ENCODE data around the gene CPNE9. TPM values are rescaled to one million over a fixed set of nuclear protein-coding genes. Genes with fewer than 3 reads are reported as not detected.
"Not testable (repeated sequence)": the region's sequence is repeated elsewhere in the genome, so short reads cannot be mapped to it uniquely, and the experiment has no call there.

Gene CPNE9
- total and polyA plus RNA-seq, 2 donors (not counting 1 experiment from before 2014, with no cell fraction given): under 0.01 TPM; not detected in 1

- no peak for TF ChIP-seq CTCF (conservative IDR thresholded peaks at IDR 0.05 in 1 of 2, IDR thresholded peaks at IDR 0.05 in 1 of 2; ENCODE audit: low read depth in 1 of 2, low read length in 2 of 2)
- no peak for TF ChIP-seq EZH2 (IDR thresholded peaks at IDR 0.05; ENCODE audit: low read length, missing control alignments)
- H3K9me3 ChIP-seq (ENCODE audit: control insufficient read depth, insufficient read depth, low read depth, low read length): no peaks in the 10 kb centered on the region
- no peaks in the 10 kb centered on the region for H3K36me3 ChIP-seq (ENCODE audit: control insufficient read depth, insufficient read depth, low read length)
- no peaks in the 10 kb centered on the region for H4K20me1 ChIP-seq (ENCODE audit: control insufficient read depth, extremely low read depth, insufficient read depth, low read length)
- peaks cover 10% of the 10 kb centered on the region for H3K4me1 ChIP-seq (ENCODE audit: control insufficient read depth, extremely low read depth, insufficient read depth, low read length)
- H3K4me3 ChIP-seq (replicated peaks in 1 of 4; ENCODE audit: control extremely low read depth in 1 of 4, insufficient read depth in 1 of 4, low read depth in 3 of 4, low read length in 4 of 4): peak within 1 kb of the TSS; percentile 62 to 82 (median 70)
- H3K79me2 ChIP-seq (ENCODE audit: control insufficient read depth, insufficient read depth, low read length): peaks cover 8% of the 10 kb centered on the region
- peak within 1 kb of the TSS; percentile 46 for H3K27ac ChIP-seq (ENCODE audit: insufficient read depth, low read length)
- H3K27me3 ChIP-seq (ENCODE audit: control insufficient read depth, insufficient read depth, low read length): no peaks in the 10 kb centered on the region
- peak within 1 kb of the TSS; percentile 74 for H3K9ac ChIP-seq (ENCODE audit: insufficient read depth, low read length)
- peak; percentile 65 to 69 for DNase-seq (ENCODE audit: low read depth in 2 of 2)
- H2AFZ ChIP-seq (ENCODE audit: low read length): peak within 1 kb of the TSS; percentile 73
- peak within 1 kb of the TSS; percentile 76 for H3K4me2 ChIP-seq (ENCODE audit: extremely low read depth, insufficient read depth, low read length)
These were observed 66.0 kb downstream of the CPNE9 start, which contains the start of gene CAMK1 for GRCh38 chr3:9769426-9770275. CAMK1 (minus strand) TSS chr3:9769947; CDS start chr3:9767749, 2,198 bp downstream.

- Histone ChIP-seq H3K27ac (ENCODE audit: insufficient read depth, low read length) (peak overlapping the region; percentile 46), H3K27me3 (ENCODE audit: control insufficient read depth, insufficient read depth, low read length) (no peaks in the 10 kb centered on the region), H2AFZ (ENCODE audit: low read length) (peak overlapping the region; percentile 73), H3K4me3 (replicated peaks in 1 of 4; ENCODE audit: control extremely low read depth in 1 of 4, insufficient read depth in 1 of 4, low read depth in 3 of 4, low read length in 4 of 4) (peak overlapping the region; percentile 62 to 78 (median 67)), H3K9me3 (ENCODE audit: control insufficient read depth, insufficient read depth, low read depth, low read length) (no peaks in the 10 kb centered on the region), H4K20me1 (ENCODE audit: control insufficient read depth, extremely low read depth, insufficient read depth, low read length) (no peaks in the 10 kb centered on the region), H3K9ac (ENCODE audit: insufficient read depth, low read length) (peak overlapping the region; percentile 74), H3K4me2 (ENCODE audit: extremely low read depth, insufficient read depth, low read length) (peak overlapping the region; percentile 76), H3K36me3 (ENCODE audit: control insufficient read depth, insufficient read depth, low read length) (no peaks in the 10 kb centered on the region), H3K79me2 (ENCODE audit: control insufficient read depth, insufficient read depth, low read length) (peaks cover 8% of the 10 kb centered on the region), H3K4me1 (ENCODE audit: control insufficient read depth, extremely low read depth, insufficient read depth, low read length) (peaks cover 10% of the 10 kb centered on the region)
- DNase-seq (ENCODE audit: low read depth in 2 of 2): peak in 1 of 2 donors; percentile 88
- TF ChIP-seq CTCF (conservative IDR thresholded peaks at IDR 0.05 in 1 of 2, IDR thresholded peaks at IDR 0.05 in 1 of 2; ENCODE audit: low read depth in 1 of 2, low read length in 2 of 2) (no peak), EZH2 (IDR thresholded peaks at IDR 0.05; ENCODE audit: low read length, missing control alignments) (no peak)
These were observed 66.7 kb downstream of the CPNE9 start for GRCh38 chr3:9770276-9770812.

- H4K20me1 ChIP-seq (ENCODE audit: control insufficient read depth, extremely low read depth, insufficient read depth, low read length); H3K36me3 ChIP-seq (ENCODE audit: control insufficient read depth, insufficient read depth, low read length); DNase-seq (ENCODE audit: low read depth in 2 of 2); H2AFZ ChIP-seq (ENCODE audit: low read length); H3K27me3 ChIP-seq (ENCODE audit: control insufficient read depth, insufficient read depth, low read length); H3K9ac ChIP-seq (ENCODE audit: insufficient read depth, low read length); H3K79me2 ChIP-seq (ENCODE audit: control insufficient read depth, insufficient read depth, low read length); H3K4me3 ChIP-seq (replicated peaks in 1 of 4; ENCODE audit: control extremely low read depth in 1 of 4, insufficient read depth in 1 of 4, low read depth in 3 of 4, low read length in 4 of 4); H3K4me2 ChIP-seq (ENCODE audit: extremely low read depth, insufficient read depth, low read length); H3K9me3 ChIP-seq (ENCODE audit: control insufficient read depth, insufficient read depth, low read depth, low read length); H3K27ac ChIP-seq (ENCODE audit: insufficient read depth, low read length): not testable (repeated sequence)
- H3K4me1 ChIP-seq (ENCODE audit: control insufficient read depth, extremely low read depth, insufficient read depth, low read length): peaks cover 10% of the 10 kb centered on the region
These were observed 67.4 kb downstream of the CPNE9 start for GRCh38 chr3:9771007-9771406.

Data from fibroblast of lung (primary cell).